ENCODE results near the gene SYCE3.
"Not testable (repeated sequence)": the region's sequence is repeated elsewhere in the genome, so short reads cannot be mapped to it uniquely, and the experiment has no call there.

SYCE3 gene

DNA sequence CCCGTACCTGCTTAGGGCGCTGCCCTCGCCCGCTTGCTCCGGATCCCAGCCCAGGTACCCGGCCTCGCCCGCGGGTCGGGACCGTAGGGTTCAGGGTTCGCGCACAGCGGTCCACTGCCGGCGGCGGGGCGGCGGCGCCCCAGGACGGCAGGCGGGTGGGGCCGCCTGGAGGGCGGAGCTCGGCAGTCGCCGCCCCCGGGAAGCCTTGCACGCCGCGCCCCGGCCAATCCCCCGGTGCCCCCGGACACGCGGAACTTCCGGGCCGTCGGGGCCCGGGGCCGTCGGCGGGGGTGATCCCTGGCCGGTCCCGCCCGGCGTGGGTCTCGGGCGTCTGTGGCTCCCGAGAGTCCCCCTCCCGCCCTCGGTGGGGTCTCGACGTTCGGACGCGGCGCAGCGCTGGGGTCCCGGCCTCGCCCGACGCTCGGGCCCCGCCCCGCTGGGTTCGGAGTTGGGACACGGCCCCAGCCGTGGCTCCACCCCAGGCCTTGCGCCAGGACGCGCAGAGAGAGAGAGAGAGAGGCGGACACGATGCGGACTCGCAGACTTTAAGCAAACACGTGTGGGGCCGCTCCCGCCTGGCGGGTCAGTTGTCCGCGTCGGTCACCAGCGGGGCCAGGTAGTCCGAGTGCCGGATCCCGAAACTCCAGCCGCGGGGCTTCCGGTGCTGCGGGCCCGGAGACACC lies 32.7 kb downstream of the SYCE3 start, which contains the start of gene TYMP:
Gene TYMP (minus strand): TSS at position 116 of the 683 bp plus-strand sequence. CDS start 303 bp downstream, outside the sequence.
- peak; percentile 71 for DNase-seq

DNA sequence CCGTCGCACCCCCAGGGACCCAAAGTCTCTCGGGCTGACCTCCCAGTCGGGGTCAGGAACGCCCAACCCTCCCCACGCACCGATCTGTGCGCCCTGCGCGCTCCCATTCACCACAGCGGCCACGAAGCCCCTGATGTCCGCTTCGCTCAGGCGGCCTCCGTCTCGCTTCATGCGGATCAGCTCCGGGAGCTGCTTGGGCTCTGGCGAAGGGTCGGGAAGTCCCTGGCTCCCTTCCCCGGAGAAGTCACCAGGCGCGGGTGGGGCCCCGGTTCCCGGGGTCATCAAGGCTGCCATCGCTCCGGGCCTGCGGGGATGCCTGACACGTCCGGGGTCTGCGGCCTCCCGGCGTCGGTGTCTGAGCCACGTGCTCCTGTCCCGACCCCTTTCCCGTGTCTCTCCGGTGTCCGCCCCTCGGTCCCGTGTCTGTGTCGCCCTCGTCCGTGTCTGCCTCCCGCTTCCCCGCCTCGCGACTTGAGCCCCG lies 33.3 kb downstream of the SYCE3 start:
- no peak for DNase-seq

DNA sequence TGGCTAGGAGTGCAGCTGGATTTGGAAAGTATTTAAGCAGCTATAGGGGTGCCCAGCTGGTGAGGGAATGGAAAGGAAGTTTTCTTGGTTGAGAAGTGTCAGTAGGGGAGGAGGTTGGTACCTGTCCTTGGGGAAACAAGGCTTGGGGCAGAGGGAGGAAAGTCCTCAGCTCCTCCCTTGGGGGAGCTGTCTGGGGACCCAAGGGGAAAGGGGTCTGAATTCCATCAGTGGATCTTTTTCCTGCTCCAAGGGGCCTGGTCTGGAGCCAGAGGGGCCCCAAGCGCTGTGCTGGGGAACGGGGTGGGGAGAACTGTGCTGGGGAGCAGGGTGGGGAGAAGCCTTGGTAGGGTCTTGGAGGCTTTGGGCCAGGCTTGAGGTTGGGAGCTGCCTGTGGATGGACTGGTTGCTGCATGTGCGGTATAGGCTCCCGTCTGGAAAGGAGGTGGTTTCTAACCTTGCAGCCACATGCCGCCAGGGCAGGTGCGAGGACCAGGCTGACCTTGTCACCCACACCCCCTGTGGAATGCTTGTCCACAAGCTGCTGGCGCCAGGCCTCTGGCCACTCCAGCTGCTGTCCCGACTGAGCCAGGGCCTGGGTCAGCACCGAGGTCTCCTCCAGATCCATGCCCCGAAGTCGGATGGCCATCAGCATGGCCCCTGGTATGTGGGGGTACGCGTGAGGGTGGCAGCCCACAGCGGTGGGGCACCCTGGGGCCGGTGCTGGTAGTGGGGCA lies 33.9 kb downstream of the SYCE3 start:
- DNase-seq: no peak

DNA sequence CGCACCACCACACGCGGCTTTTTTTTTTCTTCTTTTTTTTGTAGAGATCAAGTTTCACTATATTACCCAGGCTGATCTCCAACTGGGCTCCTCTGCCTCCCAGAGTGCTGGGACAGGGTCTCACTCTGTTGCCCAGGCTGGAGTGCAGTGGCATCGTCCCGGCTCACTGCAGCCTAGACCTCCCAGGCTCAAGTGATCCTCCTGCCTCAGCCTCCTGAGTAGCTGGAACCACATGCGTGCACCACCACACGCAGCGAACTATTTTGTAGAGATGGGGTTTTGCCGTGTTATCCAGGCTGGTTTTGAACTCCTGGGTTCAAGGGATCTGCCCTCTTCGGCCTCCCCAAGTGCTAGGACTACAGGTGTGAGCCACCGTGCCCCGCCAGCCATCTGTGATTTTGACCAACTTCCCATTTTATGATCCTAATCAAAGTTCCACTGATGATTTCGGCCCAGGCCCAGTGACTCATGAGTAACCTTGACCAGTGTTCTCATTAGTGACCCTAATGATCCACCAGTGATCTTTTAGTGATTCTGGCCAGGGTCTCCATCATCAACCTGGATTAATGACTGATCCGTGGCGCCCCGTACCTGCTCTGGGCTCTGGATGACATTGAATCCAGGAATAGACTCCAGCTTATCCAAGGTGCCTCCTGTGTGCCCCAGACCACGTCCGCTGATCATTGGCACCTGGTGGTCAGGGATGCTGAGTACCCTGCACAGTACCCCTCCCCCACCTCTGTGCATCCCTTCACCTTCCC lies 34.6 kb downstream of the SYCE3 start:
- DNase-seq: no peak

GRCh38 chr22:50526834-50527801 lies 35.6 kb downstream of the SYCE3 start:
- DNase-seq: peak; percentile 35

- peak; percentile 82 for DNase-seq
Measured at GRCh38 chr22:50526108-50526833, 36.4 kb downstream of the SYCE3 start.

GRCh38 chr22:50525858-50526107 lies 36.9 kb downstream of the SYCE3 start:
- no peak for DNase-seq

- DNase-seq: peak; percentile 98
Measured at GRCh38 chr22:50525104-50525857, 37.4 kb downstream of the SYCE3 start, which contains the start of gene SCO2. SCO2 (minus strand) TSS chr22:50525598; CDS start chr22:50524411, 1,187 bp downstream.

GRCh38 chr22:50524676-50525103 lies 38.0 kb downstream of the SYCE3 start:
- no peak for DNase-seq

GRCh38 chr22:50523806-50524675 lies 38.7 kb downstream of the SYCE3 start:
- DNase-seq: no peak

DNA sequence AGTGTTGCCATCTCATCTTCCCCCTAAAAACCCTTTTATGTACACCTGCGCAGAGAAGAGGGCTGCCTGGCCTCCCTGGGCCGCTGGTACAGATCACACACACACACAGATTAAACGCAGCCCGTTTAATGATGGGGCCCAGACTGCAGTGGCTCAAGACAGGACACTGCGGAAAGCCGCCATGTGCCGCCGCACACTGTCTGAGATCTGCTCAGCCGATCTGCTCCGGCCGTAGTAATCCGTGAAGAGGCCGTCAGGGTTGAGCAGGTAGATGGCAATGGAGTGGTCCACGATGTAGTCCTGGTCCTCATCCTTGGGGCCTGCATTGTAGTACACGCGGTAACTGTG lies 39.3 kb downstream of the SYCE3 start:
- DNase-seq: no peak

DNA sequence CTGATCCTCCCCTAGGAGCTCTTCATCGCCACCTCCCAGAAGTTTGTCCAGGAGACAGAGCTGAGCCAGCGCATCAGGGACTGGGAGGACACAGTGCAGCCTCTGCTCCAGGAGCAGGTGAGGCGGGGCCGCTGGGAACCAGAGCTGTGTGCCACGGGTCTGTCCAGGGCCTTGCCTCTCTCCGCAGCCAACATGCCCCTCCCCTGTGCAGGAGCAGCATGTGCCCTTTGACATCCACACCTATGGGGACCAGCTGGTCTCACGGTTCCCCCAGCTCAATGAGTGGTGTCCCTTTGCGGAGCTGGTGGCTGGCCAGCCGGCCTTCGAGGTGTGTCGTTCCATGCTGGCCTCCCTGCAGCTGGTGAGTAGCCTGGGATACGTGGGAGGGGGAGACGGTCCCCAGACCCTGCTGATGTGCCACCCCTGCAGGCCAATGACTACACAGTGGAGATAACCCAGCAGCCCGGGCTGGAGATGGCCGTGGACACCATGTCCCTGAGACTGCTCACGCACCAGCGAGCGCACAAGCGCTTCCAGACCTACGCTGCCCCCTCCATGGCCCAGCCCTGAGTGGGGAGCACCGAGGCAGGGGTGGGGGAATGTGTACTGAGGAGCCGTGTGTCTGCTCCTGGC lies 39.8 kb downstream of the SYCE3 start:
- no peak for DNase-seq

GRCh38 chr22:50522208-50522805 lies 40.4 kb downstream of the SYCE3 start:
- DNase-seq: no peak

DNA sequence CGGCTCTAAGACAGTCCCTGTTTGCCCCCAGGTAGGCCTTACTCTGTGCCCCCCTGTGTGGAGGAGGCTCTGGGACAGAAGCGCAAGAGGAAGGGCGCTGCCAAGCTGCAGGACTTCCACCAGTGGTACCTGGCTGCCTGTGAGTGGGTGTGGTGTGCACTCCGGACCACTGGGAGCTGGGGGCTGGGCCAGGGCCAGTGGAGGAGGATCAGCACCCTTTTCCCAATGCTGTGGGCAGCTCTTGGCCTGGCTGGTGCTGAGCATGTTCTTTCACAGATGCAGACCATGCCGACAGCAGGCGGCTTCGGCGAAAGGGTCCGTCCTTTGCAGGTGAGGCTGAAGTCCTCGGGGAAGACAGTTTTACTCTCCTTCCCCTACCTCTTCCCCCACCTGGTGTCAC lies 41.0 kb downstream of the SYCE3 start:
- no peak for DNase-seq

GRCh38 chr22:50520826-50521453 lies 41.8 kb downstream of the SYCE3 start:
- no peak for DNase-seq

GRCh38 chr22:50520184-50520583 lies 42.5 kb downstream of the SYCE3 start:
- not testable (repeated sequence) for DNase-seq

- DNase-seq: no peak
Measured at GRCh38 chr22:50519151-50519550, 43.6 kb downstream of the SYCE3 start.

GRCh38 chr22:50518606-50519005 lies 44.1 kb downstream of the SYCE3 start:
- no peak for DNase-seq

Measured in stimulated activated naive CD4-positive, alpha-beta T cell treated with Interleukin-2 at 50 U/mL for 16 hours (primary cell).